NCI-H510A treated with DMSO at 0.1 percent for 48 hours (cell line): Measurements from ENCODE around the gene OTOG.
A peak's percentile ranks its signal among the peaks of the same experiment; 100 is the strongest.

Source experiments
- DNase-seq: peaks from one replicate; lab custom pipeline; 2025; lab: John Stamatoyannopoulos, UW

OTOG gene, protein sequence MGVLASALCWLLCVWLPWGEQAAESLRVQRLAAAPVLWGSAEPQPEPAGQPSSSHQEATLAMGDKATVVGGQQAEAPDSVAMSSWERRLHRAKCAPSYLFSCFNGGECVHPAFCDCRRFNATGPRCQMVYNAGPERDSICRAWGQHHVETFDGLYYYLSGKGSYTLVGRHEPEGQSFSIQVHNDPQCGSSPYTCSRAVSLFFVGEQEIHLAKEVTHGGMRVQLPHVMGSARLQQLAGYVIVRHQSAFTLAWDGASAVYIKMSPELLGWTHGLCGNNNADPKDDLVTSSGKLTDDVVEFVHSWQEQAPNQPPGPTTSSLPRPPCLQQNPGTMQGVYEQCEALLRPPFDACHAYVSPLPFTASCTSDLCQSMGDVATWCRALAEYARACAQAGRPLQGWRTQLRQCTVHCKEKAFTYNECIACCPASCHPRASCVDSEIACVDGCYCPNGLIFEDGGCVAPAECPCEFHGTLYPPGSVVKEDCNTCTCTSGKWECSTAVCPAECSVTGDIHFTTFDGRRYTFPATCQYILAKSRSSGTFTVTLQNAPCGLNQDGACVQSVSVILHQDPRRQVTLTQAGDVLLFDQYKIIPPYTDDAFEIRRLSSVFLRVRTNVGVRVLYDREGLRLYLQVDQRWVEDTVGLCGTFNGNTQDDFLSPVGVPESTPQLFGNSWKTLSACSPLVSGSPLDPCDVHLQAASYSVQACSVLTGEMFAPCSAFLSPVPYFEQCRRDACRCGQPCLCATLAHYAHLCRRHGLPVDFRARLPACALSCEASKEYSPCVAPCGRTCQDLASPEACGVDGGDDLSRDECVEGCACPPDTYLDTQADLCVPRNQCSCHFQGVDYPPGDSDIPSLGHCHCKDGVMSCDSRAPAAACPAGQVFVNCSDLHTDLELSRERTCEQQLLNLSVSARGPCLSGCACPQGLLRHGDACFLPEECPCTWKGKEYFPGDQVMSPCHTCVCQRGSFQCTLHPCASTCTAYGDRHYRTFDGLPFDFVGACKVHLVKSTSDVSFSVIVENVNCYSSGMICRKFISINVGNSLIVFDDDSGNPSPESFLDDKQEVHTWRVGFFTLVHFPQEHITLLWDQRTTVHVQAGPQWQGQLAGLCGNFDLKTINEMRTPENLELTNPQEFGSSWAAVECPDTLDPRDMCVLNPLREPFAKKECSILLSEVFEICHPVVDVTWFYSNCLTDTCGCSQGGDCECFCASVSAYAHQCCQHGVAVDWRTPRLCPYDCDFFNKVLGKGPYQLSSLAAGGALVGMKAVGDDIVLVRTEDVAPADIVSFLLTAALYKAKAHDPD (N-terminal part only)

DNA sequence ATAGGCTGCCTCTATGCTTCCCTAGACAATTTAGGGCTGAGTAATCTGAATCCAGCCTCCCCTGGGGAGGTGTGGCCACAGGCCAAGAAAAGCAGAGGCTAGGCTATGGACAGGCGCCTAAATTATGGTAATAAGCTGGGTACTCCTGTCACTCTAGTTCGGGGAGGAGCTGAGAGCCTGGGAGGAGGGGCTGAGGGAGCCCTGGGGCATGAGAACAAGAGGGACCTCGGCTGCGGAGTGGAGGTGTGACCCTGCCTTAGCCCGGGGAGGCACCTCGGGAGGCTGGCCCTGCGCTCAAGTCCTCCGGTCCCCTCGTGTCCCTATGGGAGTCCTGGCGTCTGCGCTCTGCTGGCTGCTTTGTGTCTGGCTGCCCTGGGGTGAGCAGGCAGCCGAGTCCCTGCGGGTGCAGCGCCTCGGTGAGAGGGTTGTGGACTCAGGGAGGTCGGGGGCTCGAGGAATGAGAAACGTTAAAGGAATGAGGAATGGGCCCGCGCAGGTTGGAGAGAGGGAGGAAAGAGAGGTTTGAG, at the start of gene OTOG:
TSS of gene OTOG (plus strand) at position 209 of the 527 bp plus-strand sequence. CDS start at position 323, 114 bp downstream.
- DNase-seq = peak; percentile 59

DNA sequence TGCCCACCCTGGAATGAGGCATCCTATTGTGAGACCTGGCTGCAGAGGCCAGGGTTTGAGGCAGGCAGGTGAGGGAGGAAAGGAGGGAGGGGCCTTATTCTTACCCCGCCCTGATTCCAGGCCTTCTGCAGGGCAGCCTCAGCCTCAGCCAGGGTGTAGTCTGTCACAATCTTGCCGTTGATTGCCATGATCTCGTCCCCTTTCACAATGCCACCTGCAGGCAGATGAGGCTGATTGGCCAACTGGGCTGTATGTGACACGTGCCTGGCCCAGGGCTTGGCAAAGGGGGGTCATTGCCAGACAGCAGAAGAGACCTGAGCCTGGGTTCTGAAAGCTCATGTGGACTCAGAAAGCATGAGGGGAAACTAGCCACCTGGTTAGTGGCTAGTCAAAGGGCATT, 49.0 kb upstream of the OTOG start:
- DNase-seq = peak; percentile 61

DNA sequence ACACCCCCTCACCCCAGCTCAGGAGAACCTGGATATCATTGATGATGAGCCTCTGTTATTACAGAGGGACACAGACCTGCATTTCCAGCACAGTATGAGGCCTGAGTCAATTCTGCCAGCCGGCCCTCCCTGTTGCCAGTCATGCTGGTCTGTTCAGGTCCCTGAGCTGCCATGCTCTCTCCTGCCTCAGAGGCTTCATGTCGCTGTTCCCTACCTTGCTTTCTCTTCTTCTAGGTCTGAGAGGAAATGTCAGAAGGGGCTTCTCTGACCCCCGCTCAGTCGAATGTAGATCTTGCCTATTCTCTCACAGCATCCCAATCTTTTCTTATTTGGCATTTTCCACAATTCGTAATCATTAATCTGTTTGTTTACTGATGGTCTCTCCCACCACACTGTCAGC, 48.6 kb upstream of the OTOG start:
- DNase-seq = peak; percentile 61

GRCh38 chr11:17500673-17501072, 46.4 kb upstream of the OTOG start:
- no peak for DNase-seq

- no peak for DNase-seq
Measured at GRCh38 chr11:17502630-17503029, 44.4 kb upstream of the OTOG start.

DNA sequence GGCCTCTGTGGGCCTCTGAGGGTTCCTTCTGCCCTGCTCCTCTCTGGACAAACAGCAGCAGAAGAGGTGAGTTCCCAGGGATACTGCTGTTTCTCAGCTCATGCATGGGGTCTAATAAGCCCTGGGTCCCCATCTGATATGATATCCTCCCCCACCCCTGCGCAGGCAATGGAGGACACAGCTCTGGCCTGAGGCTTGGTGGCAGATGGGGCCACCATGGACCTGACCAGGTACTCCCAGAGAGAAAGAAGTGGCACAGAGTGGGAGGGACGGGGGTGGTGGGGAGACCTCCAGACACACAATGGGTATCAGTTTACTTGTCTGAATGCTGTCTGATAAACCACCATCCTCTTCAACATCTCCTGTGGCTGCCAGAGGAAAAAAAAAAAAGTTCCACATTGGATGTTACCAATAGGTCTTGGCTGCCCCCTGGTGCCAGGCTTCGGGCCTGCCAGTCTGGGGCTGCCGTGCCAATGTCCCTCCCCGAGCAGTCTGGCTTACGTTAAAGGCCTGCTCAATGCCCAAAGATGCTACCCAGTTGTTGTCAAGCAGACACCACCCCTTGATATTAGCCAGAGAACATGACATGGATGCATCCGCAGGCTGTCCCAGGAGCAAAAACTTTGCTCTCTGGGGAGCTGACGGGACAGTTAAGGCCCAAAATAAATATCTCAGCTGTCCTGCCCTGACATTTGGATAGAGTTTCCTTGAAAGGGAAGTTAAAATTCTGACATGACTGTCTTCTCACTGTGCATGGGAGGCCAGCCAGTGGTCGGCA, 42.5 kb upstream of the OTOG start:
- peak; percentile 54 for DNase-seq

DNA sequence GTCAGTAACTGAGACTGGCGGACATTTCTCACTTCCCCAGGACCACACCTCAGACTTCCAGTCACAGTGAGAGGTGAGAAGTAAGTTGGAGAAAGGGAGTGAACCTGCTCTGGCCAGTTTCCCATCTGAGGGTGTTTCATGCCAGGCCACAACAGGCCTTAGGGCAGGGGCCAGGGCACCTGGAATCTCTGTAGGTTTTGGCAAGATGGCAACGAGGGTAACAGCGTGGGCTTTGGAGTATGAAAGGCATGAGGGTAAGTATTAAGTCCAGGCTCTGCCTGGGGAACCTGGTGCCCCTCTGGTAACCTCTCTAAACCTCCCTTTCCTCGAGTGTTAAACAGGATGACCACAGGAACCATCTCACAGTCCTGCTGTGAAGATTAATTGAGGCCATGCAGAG, 41.9 kb upstream of the OTOG start:
- DNase-seq = no peak

DNA sequence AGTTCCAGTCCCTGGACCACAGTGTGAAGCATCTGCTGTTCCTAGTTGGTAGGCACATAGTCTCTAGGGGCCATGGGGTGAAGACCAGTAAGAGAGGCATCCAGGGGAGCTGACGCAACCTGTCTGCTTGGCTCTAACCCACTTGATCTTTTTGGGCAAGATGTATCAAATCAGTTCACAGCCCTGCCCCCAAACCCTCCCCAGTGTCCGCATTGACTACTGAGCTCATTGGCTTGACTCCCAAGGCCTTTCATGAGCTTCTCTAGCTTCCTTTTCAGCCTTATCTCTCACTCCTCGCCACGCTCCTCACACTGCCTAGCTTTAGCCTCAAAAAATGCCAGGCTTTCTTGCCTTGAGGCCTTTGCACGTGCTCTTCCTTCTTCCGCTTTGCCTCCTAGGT, 40.7 kb upstream of the OTOG start:
- no peak for DNase-seq

GRCh38 chr11:17506942-17507341, 40.1 kb upstream of the OTOG start:
- no peak for DNase-seq

DNA sequence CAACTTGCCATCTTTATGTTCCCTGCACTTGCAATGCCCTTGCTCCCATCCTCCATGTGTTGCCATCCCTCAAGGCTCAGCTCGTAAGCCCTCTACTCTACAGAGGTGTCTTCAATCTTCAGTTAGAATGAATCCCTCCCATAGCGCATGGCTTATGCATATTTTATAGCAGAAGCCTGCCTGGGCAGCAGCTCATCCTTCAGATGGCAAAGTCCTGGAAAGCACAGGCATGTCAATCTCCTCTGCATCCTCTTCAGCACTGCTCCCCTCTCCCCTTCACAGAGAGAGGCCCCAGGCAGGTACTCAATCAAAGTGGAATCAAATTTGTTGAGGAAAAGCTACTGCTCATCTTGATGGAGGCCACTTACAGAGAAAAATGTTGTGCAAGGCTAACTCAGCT, 39.3 kb upstream of the OTOG start:
- DNase-seq = no peak

- DNase-seq = no peak
Measured at GRCh38 chr11:17508306-17508705, 38.8 kb upstream of the OTOG start.

- no peak for DNase-seq
Measured at GRCh38 chr11:17508791-17509190, 38.3 kb upstream of the OTOG start.

DNA sequence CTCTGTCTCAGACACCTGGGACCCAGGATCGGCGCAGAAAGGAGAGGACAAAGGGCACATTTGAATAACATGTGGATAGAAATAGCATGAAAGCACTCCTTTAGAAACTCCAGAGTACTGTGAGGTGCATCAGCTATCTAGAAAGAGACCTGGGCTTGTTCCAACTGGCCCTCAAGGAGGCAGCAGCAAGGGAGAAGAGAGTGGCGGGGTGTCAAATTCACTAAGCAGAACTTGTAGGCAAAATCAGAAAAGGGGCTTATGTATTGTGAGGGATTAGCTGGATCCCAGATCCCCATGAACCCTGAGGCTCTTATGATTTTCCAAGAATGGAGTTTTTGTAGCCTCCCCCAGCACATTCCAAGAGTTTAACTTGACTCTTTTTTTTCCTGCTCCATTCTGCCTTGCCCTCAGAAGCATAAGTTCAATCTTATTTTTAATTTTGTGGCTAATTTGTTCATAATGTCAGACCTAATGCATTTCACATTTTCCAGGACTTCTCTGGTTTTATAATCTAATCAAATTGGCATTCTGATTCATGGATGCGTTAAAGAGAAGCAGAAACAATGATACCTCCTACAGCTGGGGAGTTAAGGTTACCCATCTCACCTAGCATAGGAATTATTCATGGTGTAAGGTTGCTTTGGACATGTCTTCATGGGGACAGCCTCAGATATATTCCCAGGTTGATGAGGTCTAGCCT, 36.4 kb upstream of the OTOG start:
- DNase-seq = no peak

DNA sequence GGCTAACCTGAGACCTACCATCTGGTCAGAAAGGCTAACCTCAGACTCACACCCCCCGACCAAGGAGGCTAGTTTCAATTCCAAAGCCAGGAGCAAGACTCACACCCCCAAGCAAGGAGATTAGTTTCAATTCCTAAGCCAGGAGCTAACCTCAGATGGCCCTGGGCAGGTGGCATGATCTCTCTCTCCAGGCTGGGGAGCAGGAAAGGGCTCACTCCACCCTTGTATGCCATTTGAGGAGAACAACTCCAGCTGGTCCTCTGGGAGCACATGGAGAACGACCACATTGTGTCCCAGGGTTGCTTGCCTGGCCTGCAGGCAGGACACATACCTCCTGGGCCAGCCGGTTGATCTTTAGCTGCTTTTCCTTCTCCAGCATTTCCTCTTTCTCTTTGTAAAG, 35.5 kb upstream of the OTOG start:
- DNase-seq = no peak

DNA sequence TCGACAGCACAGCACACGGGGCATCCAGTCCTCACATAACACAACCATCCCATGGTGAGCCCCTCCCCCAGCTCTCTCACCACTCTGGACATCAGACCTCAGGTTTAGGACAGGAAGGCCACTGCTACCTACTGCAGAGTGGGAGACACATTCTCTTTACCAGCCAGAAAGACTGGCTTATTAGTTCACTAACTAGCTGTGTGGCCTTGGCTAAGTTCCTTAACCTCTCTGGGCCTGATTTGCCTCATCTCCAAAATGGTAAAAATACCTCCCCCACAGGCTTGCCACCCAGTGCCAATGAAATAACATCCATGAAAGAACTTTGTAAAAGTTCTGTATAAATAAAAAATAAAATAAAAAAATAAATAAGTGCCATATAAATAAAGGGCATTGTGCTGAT, 35.0 kb upstream of the OTOG start:
- DNase-seq = no peak

DNA sequence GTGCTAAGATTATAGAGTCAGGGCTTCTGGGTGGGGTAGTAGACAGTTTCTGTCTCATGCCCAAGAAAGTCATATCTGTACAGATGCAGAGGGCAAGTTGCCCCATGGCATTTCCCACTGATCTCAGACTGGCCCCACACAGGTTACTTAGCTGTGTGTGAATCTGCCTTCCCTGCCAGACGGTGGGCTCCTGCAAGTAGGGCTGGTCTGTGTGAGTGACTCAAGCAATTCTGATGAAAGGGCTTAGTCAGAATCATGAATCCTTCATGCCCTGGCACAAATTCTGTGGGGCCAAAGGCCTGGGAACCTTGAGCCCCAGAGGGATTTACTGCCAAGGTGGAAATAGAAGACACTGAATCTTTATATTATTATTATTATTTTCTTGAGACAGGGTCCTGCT, 33.2 kb upstream of the OTOG start:
- DNase-seq = no peak

DNA sequence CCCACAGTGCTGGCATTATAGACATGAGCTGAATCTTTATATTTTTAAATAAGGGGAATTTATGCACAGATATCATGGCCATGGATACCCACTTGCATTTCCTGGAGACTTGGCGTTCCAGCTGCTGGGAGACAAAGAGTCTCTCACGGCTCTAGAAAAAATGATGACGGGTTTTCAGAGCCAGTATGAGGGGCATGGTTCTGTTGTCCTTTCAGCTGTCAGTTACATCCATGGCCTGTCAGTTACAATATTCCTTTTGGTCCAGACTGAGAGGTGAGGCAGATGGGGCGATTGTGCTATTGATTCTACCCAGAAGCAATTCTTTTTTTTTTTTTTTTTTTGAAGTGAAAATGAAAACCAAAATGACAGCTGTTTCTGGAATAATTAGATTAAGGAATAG, 32.6 kb upstream of the OTOG start:
- no peak for DNase-seq

GRCh38 chr11:17515443-17516176, 31.4 kb upstream of the OTOG start:
- DNase-seq = no peak

- no peak for DNase-seq
Measured at GRCh38 chr11:17516551-17517150, 30.4 kb upstream of the OTOG start.
